ENCODE data around the gene SOWAHB. TPM values are rescaled to one million over a fixed set of nuclear protein-coding genes. Genes with fewer than 3 reads are reported as not detected.
"Not testable (repeated sequence)": the region's sequence is repeated elsewhere in the genome, so short reads cannot be mapped to it uniquely, and the experiment has no call there.

SOWAHB gene
- total and polyA plus RNA-seq, 2 donors (not counting 1 experiment from before 2014, with no cell fraction given): not detected

- DNase-seq: no peak
- Histone ChIP-seq H3K4me3 (ENCODE audit: control extremely low read depth in 1 of 5, extremely low read depth in 1 of 5, insufficient read depth in 1 of 5, low read depth in 2 of 5, low read length in 4 of 5) (no peak overlapping the region), H3K27me3 (replicated peaks in 1 of 4; ENCODE audit: control extremely low read depth in 1 of 4, control insufficient read depth in 3 of 4, insufficient read depth in 4 of 4, low read length in 3 of 4) (peaks cover 0 to 3% (median 0%) of the 10 kb centered on the region in 4 experiments), H4K20me1 (ENCODE audit: control insufficient read depth, insufficient read depth, low read length, poor library complexity, severe bottlenecking) (no peaks in the 10 kb centered on the region), H3K27ac (ENCODE audit: low read length in 2 of 2) (no peak overlapping the region), H3K4me2 (replicated peaks; ENCODE audit: low read depth, low read length, poor library complexity, severe bottlenecking) (no peak overlapping the region), H2AFZ (ENCODE audit: insufficient read depth, low read depth, low read length, poor library complexity, severe bottlenecking) (no peak overlapping the region), H3K79me2 (ENCODE audit: control insufficient read depth, insufficient read depth, low read length) (no peaks in the 10 kb centered on the region), H3K36me3 (replicated peaks in 1 of 2; ENCODE audit: control extremely low read depth in 1 of 2, control insufficient read depth in 1 of 2, extremely low read depth in 1 of 2, insufficient read depth in 2 of 2, low read length in 1 of 2) (no peaks in the 10 kb centered on the region), H3K4me1 (ENCODE audit: control insufficient read depth in 2 of 2, insufficient read depth in 2 of 2, low read length in 2 of 2) (no peaks in the 10 kb centered on the region), H3K9me3 (ENCODE audit: control extremely low read depth in 1 of 3, control insufficient read depth in 2 of 3, insufficient read depth in 1 of 3, low read length in 2 of 3) (peaks cover 0 to 5% (median 0%) of the 10 kb centered on the region in 3 donors), H3K9ac (ENCODE audit: low read length) (no peak overlapping the region)
- Mint-ChIP-seq H3K9me3 (ENCODE audit: insufficient read depth) (no peaks in the 10 kb centered on the region), H3K4me3 (no peak overlapping the region), H3K27ac (no peak overlapping the region), H3K4me1 (no peaks in the 10 kb centered on the region), H3K27me3 (peaks cover 13% of the 10 kb centered on the region)
- intact Hi-C loops (cut with micrococcal nuclease): no loop called here
- no peak for TF ChIP-seq EZH2 (IDR thresholded peaks at IDR 0.05; ENCODE audit: borderline replicate concordance, insufficient read depth, low read depth, low read length, poor library complexity, severe bottlenecking)
- TF ChIP-seq CTCF (IDR thresholded peaks at IDR 0.05): no peak
- no peak for ATAC-seq (ENCODE audit: low read depth)
- POLR2A ChIA-PET: no interaction called here
- CTCF ChIA-PET: no interaction called here
These were observed 25.4 kb downstream of the SOWAHB start for GRCh38 chr4:76872556-76872955.

DNA sequence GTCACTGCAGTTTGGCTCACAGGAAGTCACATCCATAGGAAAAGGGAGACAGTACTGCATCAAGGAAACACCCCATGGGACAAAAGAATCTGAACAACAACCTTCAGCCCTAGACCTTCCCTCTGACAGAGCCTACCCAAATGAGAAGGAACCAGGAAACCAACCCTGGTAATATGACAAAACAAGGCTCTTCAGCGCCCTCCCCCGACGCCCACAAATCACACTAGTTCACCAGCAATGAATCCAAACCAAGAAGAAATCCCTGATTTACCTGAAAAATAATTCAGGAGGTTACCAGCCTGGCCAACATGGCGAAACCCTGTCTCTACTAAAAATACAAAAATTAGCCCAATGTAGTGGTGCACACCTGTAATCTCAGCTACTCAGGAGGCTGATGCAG is 29.2 kb downstream of the SOWAHB start:
- H3K4me1 ChIP-seq (ENCODE audit: control insufficient read depth in 2 of 2, insufficient read depth in 2 of 2, low read length in 2 of 2); H2AFZ ChIP-seq (ENCODE audit: insufficient read depth, low read depth, low read length, poor library complexity, severe bottlenecking); H3K9ac ChIP-seq (ENCODE audit: low read length); intact Hi-C loops (cut with micrococcal nuclease); H3K4me2 ChIP-seq (replicated peaks; ENCODE audit: low read depth, low read length, poor library complexity, severe bottlenecking); CTCF ChIA-PET; H3K9me3 ChIP-seq (ENCODE audit: control extremely low read depth in 1 of 3, control insufficient read depth in 2 of 3, insufficient read depth in 1 of 3, low read length in 2 of 3); H3K4me1 Mint-ChIP-seq; H3K27ac ChIP-seq (ENCODE audit: low read length in 2 of 2); H3K4me3 Mint-ChIP-seq; POLR2A ChIA-PET; H3K36me3 ChIP-seq (replicated peaks in 1 of 2; ENCODE audit: control extremely low read depth in 1 of 2, control insufficient read depth in 1 of 2, extremely low read depth in 1 of 2, insufficient read depth in 2 of 2, low read length in 1 of 2); H3K4me3 ChIP-seq (ENCODE audit: control extremely low read depth in 1 of 5, extremely low read depth in 1 of 5, insufficient read depth in 1 of 5, low read depth in 2 of 5, low read length in 4 of 5); H3K79me2 ChIP-seq (ENCODE audit: control insufficient read depth, insufficient read depth, low read length); DNase-seq; H3K27me3 ChIP-seq (replicated peaks in 1 of 4; ENCODE audit: control extremely low read depth in 1 of 4, control insufficient read depth in 3 of 4, insufficient read depth in 4 of 4, low read length in 3 of 4); H3K9me3 Mint-ChIP-seq (ENCODE audit: insufficient read depth); H3K27me3 Mint-ChIP-seq; ATAC-seq (ENCODE audit: low read depth); H4K20me1 ChIP-seq (ENCODE audit: control insufficient read depth, insufficient read depth, low read length, poor library complexity, severe bottlenecking); H3K27ac Mint-ChIP-seq: not testable (repeated sequence)
- 97% methylated on average over 3 of the region's 4 CpGs for WGBS (ENCODE audit: insufficient coverage)

Measured in B cell (primary cell).